ENCODE data around the gene SLC35E4.

- TF ChIP-seq POLR2A (IDR thresholded peaks at IDR 0.05): no peak
- TF ChIP-seq, protein P1, sequence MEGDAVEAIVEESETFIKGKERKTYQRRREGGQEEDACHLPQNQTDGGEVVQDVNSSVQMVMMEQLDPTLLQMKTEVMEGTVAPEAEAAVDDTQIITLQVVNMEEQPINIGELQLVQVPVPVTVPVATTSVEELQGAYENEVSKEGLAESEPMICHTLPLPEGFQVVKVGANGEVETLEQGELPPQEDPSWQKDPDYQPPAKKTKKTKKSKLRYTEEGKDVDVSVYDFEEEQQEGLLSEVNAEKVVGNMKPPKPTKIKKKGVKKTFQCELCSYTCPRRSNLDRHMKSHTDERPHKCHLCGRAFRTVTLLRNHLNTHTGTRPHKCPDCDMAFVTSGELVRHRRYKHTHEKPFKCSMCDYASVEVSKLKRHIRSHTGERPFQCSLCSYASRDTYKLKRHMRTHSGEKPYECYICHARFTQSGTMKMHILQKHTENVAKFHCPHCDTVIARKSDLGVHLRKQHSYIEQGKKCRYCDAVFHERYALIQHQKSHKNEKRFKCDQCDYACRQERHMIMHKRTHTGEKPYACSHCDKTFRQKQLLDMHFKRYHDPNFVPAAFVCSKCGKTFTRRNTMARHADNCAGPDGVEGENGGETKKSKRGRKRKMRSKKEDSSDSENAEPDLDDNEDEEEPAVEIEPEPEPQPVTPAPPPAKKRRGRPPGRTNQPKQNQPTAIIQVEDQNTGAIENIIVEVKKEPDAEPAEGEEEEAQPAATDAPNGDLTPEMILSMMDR (IDR thresholded peaks at IDR 0.05): no peak
Observed at GRCh38 chr22:30646518-30647160, 11.1 kb downstream of the SLC35E4 start.

All from uterus (tissue), 2 donors.